Measurements from ENCODE around the gene P2RY8.
"Not testable (repeated sequence)": the region's sequence is repeated elsewhere in the genome, so short reads cannot be mapped to it uniquely, and the experiment has no call there.

Gene P2RY8

GRCh38 chrX:1483843-1484637, 52.9 kb downstream of the P2RY8 start:
- TF ChIP-seq CTCF (IDR thresholded peaks at IDR 0.05; ENCODE audit: low read depth, low read length, missing control alignments): no peak
- no peak for DNase-seq
- no peak overlapping the region for H3K27ac ChIP-seq
- no peak overlapping the region for H3K4me3 ChIP-seq (ENCODE audit: low read depth, low read length)
- H3K27me3 ChIP-seq (replicated peaks): no peaks in the 10 kb centered on the region
- in situ Hi-C loops (cut with HindIII; ENCODE audit: low pct_ligation_motif_present, low sequenced_read_pairs): no loop called here
- no peaks in the 10 kb centered on the region for H3K36me3 ChIP-seq (replicated peaks)

- in situ Hi-C loops (cut with HindIII; ENCODE audit: low pct_ligation_motif_present, low sequenced_read_pairs); H3K27ac ChIP-seq; H3K36me3 ChIP-seq (replicated peaks); H3K27me3 ChIP-seq (replicated peaks); DNase-seq; H3K4me3 ChIP-seq (ENCODE audit: low read depth, low read length): not testable (repeated sequence)
Observed at GRCh38 chrX:1482530-1482928, 54.5 kb downstream of the P2RY8 start.

- H3K27ac ChIP-seq: no peak overlapping the region
- in situ Hi-C loops (cut with HindIII; ENCODE audit: low pct_ligation_motif_present, low sequenced_read_pairs): no loop called here
- no peak for TF ChIP-seq CTCF (IDR thresholded peaks at IDR 0.05; ENCODE audit: low read depth, low read length, missing control alignments)
Observed at GRCh38 chrX:1481636-1482529, 55.1 kb downstream of the P2RY8 start.

GRCh38 chrX:1480082-1480785, 56.8 kb downstream of the P2RY8 start:
- no peaks in the 10 kb centered on the region for H3K27me3 ChIP-seq (replicated peaks)
- H3K4me3 ChIP-seq (ENCODE audit: low read depth, low read length): no peak overlapping the region
- no peaks in the 10 kb centered on the region for H3K36me3 ChIP-seq (replicated peaks)
- no peak for DNase-seq
- no peak for TF ChIP-seq CTCF (IDR thresholded peaks at IDR 0.05; ENCODE audit: low read depth, low read length, missing control alignments)
- in situ Hi-C loops (cut with HindIII; ENCODE audit: low pct_ligation_motif_present, low sequenced_read_pairs): no loop called here
- no peak overlapping the region for H3K27ac ChIP-seq

More at GRCh38 chrX:1481636-1482529, 55.1 kb downstream of the P2RY8 start:
- Histone ChIP-seq H3K36me3 (replicated peaks) (no peaks in the 10 kb centered on the region), H3K27me3 (replicated peaks) (no peaks in the 10 kb centered on the region), H3K4me3 (ENCODE audit: low read depth, low read length) (no peak overlapping the region)
- DNase-seq: peak; percentile 85

- no peak for TF ChIP-seq CTCF (IDR thresholded peaks at IDR 0.05; ENCODE audit: low read depth, low read length, missing control alignments)
- no peak for DNase-seq
- Histone ChIP-seq H3K36me3 (replicated peaks) (no peaks in the 10 kb centered on the region), H3K27ac (no peak overlapping the region), H3K4me3 (ENCODE audit: low read depth, low read length) (no peak overlapping the region), H3K27me3 (replicated peaks) (no peaks in the 10 kb centered on the region)
- in situ Hi-C loops (cut with HindIII; ENCODE audit: low pct_ligation_motif_present, low sequenced_read_pairs): no loop called here
Observed at GRCh38 chrX:1477801-1478458, 59.1 kb downstream of the P2RY8 start.
